PC-3 (cell line): ENCODE measurements around the gene EP400. TPM values are rescaled to one million over a fixed set of nuclear protein-coding genes. Genes with fewer than 3 reads are reported as not detected.
A peak's percentile ranks its signal among the peaks of the same experiment; 100 is the strongest.

Source experiments
- ATAC-seq: fragments of 200-7000 bp; cut with Tn5 transposase; 2 replicates; pipeline ENCODE4 v1.9.1; 2020; ENCODE audit warnings: mild to moderate bottlenecking, moderate library complexity
- BruUV-seq: library from RNA; stranded (reverse); fragments of 400-500 nt; replicated peaks from 2 replicates; lab custom pipeline; 2021; lab: Mats Ljungman, UMichigan
- CTCF ChIA-PET: fragments of 300-600 bp; sonication (Branson Sonifier 250); formaldehyde crosslinking; loops from one replicate; lab custom pipeline; 2022; ENCODE audit warnings: antibody characterized with exemption; lab: Charles Lee
- POLR2A ChIA-PET: fragments of 300-600 bp; sonication (Branson Sonifier 250); formaldehyde crosslinking; loops from one replicate; lab custom pipeline; 2022; ENCODE audit warnings: antibody characterized with exemption; ENCODE audit not compliant: unreplicated experiment; lab: Charles Lee
- DNase-seq: peaks from one replicate; pipeline ENCODE4 v3.0.0-alpha.2; 2015
- H2AFZ ChIP-seq: fragments of 300-600 bp; sonication (generic); 2 replicates; pipeline ENCODE4 v1.6.0; 2016; ENCODE audit warnings: antibody characterized with exemption, low read length
- H3F3A ChIP-seq: fragments of 300-600 bp; sonication (generic); one replicate; pipeline ENCODE4 v1.6.0; 2017; ENCODE audit warnings: antibody characterized with exemption, low read length, control low read depth, mild to moderate bottlenecking; ENCODE audit not compliant: unreplicated experiment
- H3K27ac ChIP-seq: fragments of 300-600 bp; sonication (generic); 2 replicates; pipeline ENCODE4 v1.5.1; 2016; ENCODE audit warnings: mild to moderate bottlenecking, low read length
- H3K27me3 ChIP-seq: fragments of 300-600 bp; sonication (generic); 2 replicates; pipeline ENCODE4 v1.6.1; 2016; ENCODE audit warnings: low read length, mixed read lengths
- H3K36me3 ChIP-seq: fragments of 300-600 bp; sonication (generic); 2 replicates; pipeline ENCODE4 v1.6.1; 2016; ENCODE audit warnings: low read depth, mixed run types, low read length, mixed read lengths
- H3K4me1 ChIP-seq: fragments of 300-600 bp; sonication (generic); 2 replicates; pipeline ENCODE4 v1.5.1; 2016; ENCODE audit warnings: low read length; ENCODE audit not compliant: insufficient read depth
- H3K4me2 ChIP-seq: fragments of 300-600 bp; sonication (generic); 2 replicates; pipeline ENCODE4 v1.6.0; 2016; ENCODE audit warnings: low read length
- H3K4me3 ChIP-seq: fragments of 300-600 bp; sonication (generic); 2 replicates; pipeline ENCODE4 v1.5.1; 2016; ENCODE audit warnings: mild to moderate bottlenecking, low read length, mixed read lengths
- H3K79me2 ChIP-seq: fragments of 300-600 bp; sonication (generic); 2 replicates; pipeline ENCODE4 v1.6.1; 2017; ENCODE audit warnings: low read length, mixed read lengths
- H3K9ac ChIP-seq: fragments of 300-600 bp; sonication (generic); 2 replicates; pipeline ENCODE4 v1.6.0; 2016; ENCODE audit warnings: mild to moderate bottlenecking, low read length
- H3K9me2 ChIP-seq: fragments of 300-600 bp; sonication (generic); replicated peaks from 2 replicates; pipeline ENCODE4 v1.6.1; 2016; ENCODE audit warnings: mixed run types, low read length, mixed read lengths
- H3K9me3 ChIP-seq: fragments of 300-600 bp; sonication (generic); 2 replicates; pipeline ENCODE4 v1.6.1; 2016; ENCODE audit warnings: low read length, mixed read lengths
- H4K20me1 ChIP-seq: fragments of 300-600 bp; sonication (generic); 2 replicates; pipeline ENCODE4 v1.6.1; 2016; ENCODE audit warnings: low read length, mixed read lengths
- EZH2 ChIP-seq: fragments of 300-600 bp; sonication (generic); IDR thresholded peaks from one replicate; pipeline ENCODE4 v1.6.1; 2017; ENCODE audit warnings: antibody characterized with exemption, mild to moderate bottlenecking, low read length; ENCODE audit not compliant: unreplicated experiment
- EZH2phosphoT487 ChIP-seq: fragments of 300-600 bp; sonication (generic); IDR thresholded peaks from 2 replicates; pipeline ENCODE4 v1.6.1; 2018; ENCODE audit warnings: mild to moderate bottlenecking, antibody characterized with exemption, low read length, borderline replicate concordance
- intact Hi-C: fragments of 100-400 bp; cut with micrococcal nuclease; formaldehyde crosslinking; loops from 2 replicates; pipeline ENCODE4 v1.9.0; 2023
- total RNA-seq: library from RNA; depleted of rRNA; stranded (reverse); fragments of >200 nt; gene quantifications from 2 replicates; pipeline ENCODE4 v1.2.3, GENCODE V29; 2014
- TF ChIP-seq, protein P1 (sequence below): fragments of 300-600 bp; sonication (generic); conservative IDR thresholded peaks from 2 replicates; pipeline ENCODE4 v1.5.1; 2017; ENCODE audit warnings: antibody characterized with exemption, low read depth, mild to moderate bottlenecking, low read length

The EP400 gene
- total RNA-seq, 1 experiment from 2014 or later: 20.2 TPM

DNA sequence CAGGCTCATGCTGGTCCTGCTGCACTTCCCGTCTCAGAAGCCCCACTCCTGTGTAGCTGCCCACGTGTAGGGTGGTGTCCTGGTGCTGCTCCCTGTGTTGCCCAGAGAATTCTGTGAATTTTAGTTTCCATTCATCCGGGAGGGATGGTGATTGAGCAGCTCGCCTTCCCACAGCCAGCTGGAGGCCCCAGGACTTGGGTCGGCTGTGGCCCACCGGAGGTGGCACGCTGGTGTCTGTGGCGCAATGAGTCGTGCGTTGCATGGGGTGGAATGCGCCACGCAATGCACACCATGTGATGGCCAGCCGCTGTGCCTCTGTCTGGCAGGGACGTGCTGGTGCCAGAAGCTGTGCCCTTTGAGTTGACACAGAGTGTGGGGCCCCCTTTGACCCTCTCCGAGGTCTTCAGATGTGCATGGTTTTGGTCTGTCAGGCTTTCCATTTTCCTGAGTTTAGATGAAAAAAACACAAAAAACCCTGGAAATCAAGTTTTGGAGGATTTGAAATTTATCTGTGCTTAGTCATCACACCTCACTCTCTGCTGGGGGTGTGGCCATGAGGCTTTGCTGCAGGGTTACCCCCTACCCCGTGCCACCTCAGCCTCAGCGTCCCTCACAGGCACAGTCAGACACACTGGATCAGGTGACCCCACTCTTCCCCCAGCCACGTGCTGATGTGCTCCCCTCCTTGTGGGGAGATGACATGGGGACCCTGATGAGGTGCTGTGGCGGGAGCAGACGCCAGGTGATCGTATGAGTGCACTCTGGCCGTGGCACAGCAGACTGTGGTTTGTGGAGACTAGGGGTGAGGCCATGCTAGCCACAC lies 64.6 kb downstream of the EP400 start:
- no peak for TF ChIP-seq EZH2
- TF ChIP-seq, protein P1, sequence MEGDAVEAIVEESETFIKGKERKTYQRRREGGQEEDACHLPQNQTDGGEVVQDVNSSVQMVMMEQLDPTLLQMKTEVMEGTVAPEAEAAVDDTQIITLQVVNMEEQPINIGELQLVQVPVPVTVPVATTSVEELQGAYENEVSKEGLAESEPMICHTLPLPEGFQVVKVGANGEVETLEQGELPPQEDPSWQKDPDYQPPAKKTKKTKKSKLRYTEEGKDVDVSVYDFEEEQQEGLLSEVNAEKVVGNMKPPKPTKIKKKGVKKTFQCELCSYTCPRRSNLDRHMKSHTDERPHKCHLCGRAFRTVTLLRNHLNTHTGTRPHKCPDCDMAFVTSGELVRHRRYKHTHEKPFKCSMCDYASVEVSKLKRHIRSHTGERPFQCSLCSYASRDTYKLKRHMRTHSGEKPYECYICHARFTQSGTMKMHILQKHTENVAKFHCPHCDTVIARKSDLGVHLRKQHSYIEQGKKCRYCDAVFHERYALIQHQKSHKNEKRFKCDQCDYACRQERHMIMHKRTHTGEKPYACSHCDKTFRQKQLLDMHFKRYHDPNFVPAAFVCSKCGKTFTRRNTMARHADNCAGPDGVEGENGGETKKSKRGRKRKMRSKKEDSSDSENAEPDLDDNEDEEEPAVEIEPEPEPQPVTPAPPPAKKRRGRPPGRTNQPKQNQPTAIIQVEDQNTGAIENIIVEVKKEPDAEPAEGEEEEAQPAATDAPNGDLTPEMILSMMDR: no peak
- no peak for TF ChIP-seq EZH2phosphoT487
- ATAC-seq (peak; percentile 42; the same call in 1 of the 2 replicates), DNase-seq (no peak)
- no peaks in the 10 kb centered on the region for H3K27me3 ChIP-seq
- no peaks in the 10 kb centered on the region for H3K9me3 ChIP-seq
- H3K36me3 ChIP-seq: peaks cover 72% of the 10 kb centered on the region
- H2AFZ ChIP-seq: no peak overlapping the region
- ChIA-PET POLR2A (no interaction called here), CTCF (no interaction called here)
- H4K20me1 ChIP-seq: no peaks in the 10 kb centered on the region
- no peaks in the 10 kb centered on the region for H3K4me1 ChIP-seq
- H3K9me2 ChIP-seq: no peaks in the 10 kb centered on the region
- H3K27ac ChIP-seq: no peak overlapping the region
- BruUV-seq: no TSS peak
- H3K9ac ChIP-seq: no peak overlapping the region
- H3F3A ChIP-seq: no peaks in the 10 kb centered on the region
- H3K79me2 ChIP-seq: no peaks in the 10 kb centered on the region
- intact Hi-C loops: no loop called here
- no peak overlapping the region for H3K4me2 ChIP-seq
- H3K4me3 ChIP-seq: no peak overlapping the region

DNA sequence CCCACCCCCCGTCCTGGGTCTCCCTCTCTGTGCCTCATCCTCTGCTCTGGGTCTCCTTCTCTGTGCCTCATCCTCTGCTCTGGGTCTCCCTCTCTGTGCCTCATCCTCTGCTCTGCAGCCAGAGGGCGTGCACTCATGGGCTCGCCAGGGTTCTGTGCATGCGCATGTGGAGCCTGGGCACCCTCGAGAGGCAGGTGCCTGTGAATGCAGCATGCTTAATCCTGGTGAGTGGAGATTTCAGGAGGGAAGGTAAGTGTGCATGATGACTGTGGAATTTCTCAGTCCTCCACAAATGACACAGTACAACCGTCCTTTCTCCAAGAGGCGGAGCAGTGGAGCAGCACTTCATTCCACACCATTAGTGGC lies 65.2 kb downstream of the EP400 start:
- Histone ChIP-seq H3K9me3 (no peaks in the 10 kb centered on the region), H3K4me1 (no peaks in the 10 kb centered on the region), H3K4me2 (no peak overlapping the region), H3K36me3 (peaks cover 75% of the 10 kb centered on the region), H3F3A (no peaks in the 10 kb centered on the region), H3K79me2 (no peaks in the 10 kb centered on the region), H3K9ac (no peak overlapping the region), H3K27me3 (no peaks in the 10 kb centered on the region), H4K20me1 (no peaks in the 10 kb centered on the region), H3K27ac (no peak overlapping the region), H2AFZ (no peak overlapping the region), H3K4me3 (no peak overlapping the region), H3K9me2 (no peaks in the 10 kb centered on the region)
- no TSS peak for BruUV-seq
- POLR2A ChIA-PET: no interaction called here
- intact Hi-C loops: no loop called here
- CTCF ChIA-PET: no interaction called here
- DNase-seq (no peak), ATAC-seq (peak; percentile 18; the same call in 1 of the 2 replicates)
- no peak for TF ChIP-seq EZH2phosphoT487
- TF ChIP-seq, protein P1: 0 out of 2 replicates have a peak, but pooled peaks have one; percentile 18
